Urothelium cell line (cell line): ENCODE results near the gene PCED1B.

Source experiments
- DNase-seq: peaks from one replicate; pipeline ENCODE4 v3.0.0; 2011; ENCODE audit warnings: low spot score, mixed read lengths
- FAIRE-seq: peaks from 2 replicates; lab custom pipeline; 2011; peaks lifted over from hg19 to GRCh38; lab: Jason Lieb, UNC

The PCED1B gene

GRCh38 chr12:47087088-47087688 is 7.8 kb downstream of the PCED1B start:
- DNase-seq (no peak), FAIRE-seq (no peak)

GRCh38 chr12:47088021-47088944 is 8.9 kb downstream of the PCED1B start:
- DNase-seq = no peak
- FAIRE-seq = no peak

DNA sequence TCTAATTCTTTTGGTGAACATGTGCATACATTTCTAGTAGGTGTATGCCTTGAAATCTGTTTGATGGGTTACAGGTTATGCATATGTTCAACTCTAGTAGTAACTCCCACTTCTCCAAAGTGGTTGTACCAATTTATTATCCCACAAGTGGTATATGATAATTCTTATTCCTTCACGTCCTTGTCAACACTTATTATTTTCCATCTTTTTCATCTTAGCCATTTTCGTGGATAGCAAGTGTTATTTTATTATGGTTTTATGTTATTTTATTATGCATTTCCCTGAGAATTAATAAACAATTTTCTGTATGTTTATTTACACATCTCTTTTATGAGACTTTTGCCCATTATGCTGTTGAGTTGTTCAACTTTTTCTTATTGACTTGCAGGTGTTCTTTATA is 11.6 kb downstream of the PCED1B start:
- no peak for FAIRE-seq
- no peak for DNase-seq

- FAIRE-seq (no peak), DNase-seq (no peak)
Measured at GRCh38 chr12:47094804-47095203, 15.4 kb downstream of the PCED1B start.

- DNase-seq (peak; percentile 63), FAIRE-seq (no peak)
Measured at GRCh38 chr12:47095446-47096236, 16.2 kb downstream of the PCED1B start.

GRCh38 chr12:47097276-47097896 is 18.0 kb downstream of the PCED1B start:
- FAIRE-seq = no peak

DNA sequence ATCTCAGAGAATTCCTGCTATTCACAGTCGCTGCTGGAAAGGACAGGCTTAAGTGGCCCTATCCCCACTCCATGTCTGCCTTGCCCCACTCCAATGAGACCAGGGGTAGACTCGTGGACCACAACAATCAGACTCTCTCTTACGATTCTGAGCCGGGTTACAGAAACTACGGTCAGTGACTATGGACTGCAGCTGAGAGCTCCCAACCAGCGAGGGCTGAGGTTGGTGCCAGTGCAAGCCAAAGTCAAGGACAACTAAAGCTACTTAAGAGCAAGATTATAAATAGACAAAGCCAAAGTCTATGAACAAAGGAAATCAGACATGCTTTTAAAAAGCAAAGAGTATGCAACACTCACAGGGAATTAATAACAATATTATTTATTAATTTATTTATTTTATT is 18.7 kb downstream of the PCED1B start:
- DNase-seq (no peak), FAIRE-seq (no peak)

More at GRCh38 chr12:47097276-47097896, 18.0 kb downstream of the PCED1B start:
- DNase-seq = no peak

DNA sequence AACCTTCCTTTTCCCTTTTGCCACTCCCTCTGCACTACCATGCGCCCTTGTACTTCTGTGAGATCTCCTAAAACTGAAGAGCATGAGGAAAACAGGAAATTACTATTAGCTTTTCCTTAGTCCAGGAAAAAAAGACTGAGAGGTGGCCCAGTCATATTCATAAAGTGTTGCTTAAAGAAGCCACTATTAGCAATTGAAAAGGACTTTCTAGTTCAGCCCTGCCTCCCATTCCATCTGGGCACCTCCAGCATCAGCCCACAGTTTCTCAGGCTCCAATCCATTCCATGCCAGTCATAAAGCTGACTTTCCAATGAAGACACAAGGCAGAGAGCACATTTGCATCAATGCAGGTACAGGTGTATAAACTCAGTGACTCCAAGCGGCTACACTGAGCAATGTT is 20.2 kb downstream of the PCED1B start:
- FAIRE-seq (no peak), DNase-seq (no peak)

DNA sequence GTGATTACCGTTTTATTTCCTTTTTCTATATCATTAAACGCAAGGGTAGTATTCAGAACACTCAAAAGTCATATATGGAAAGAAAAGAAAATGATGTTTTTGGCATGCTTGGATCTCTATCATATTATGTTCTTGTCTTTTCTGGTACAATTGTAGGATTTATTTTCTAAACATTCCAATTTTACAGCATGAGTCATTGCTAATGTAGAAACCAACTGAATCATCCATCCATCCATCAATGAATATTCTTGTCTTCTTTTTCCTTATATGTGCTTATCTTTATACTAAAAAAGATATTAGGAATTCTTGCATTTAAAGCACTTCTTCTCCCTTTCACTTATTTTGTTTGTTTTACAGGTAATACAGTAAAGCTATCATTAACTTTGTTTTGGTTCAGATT is 20.7 kb downstream of the PCED1B start:
- no peak for FAIRE-seq
- DNase-seq = no peak

DNA sequence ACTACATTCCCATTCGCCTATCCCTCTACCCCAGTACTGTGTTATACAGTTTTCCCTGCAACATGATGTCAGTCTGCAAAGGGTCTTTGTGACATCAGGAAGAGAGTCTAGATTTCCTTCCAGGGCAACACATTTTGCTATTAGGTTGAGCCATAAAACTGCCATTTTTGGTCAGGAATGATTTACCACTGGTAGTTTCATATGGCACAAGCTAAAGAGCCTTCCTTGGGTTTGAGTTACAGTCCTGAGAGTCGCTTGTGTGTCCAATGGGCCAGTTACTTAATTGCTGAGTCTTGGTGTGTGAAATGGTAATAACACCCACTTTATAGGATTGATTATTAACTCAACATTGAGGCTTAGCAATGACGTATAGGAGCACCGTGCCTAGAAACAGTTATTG is 23.0 kb downstream of the PCED1B start:
- FAIRE-seq = no peak
- DNase-seq = no peak

DNA sequence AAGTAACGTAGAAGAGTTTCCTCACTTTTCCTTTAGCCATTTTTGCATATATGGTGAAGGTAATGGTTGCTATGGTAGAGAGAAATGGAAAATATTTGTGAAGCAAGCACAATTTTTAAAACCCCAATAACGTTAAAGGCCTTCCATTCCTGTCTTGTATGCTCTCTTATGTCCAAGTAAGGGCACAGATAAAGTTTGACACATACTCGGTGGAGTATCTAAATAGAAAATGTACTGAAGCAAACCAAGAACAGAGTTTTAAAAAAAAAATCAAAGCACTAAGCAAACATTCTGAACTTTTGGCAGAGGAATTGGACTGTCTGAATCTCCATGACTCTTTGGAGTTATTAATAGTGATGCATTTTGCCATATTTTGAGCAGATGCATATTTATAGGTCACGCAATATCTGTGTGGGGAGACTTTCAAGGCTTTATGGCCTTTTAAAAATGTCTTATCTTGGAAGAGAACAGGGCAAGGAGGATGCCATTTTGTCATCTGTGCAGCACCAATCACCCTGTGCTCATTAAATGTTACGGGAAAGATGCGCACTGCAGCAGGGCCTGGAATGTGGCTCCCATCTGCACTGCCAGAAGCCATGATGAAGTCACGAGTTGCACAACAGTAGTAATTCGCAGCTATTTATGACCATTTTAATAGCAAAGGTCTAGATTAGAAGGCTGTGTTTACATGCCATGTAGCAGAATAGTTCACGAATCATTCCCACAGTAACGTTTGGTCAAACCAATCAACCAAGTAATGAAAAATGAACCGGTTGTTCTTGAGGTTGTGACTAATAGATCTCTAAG is 23.6 kb downstream of the PCED1B start:
- no peak for DNase-seq
- no peak for FAIRE-seq

DNA sequence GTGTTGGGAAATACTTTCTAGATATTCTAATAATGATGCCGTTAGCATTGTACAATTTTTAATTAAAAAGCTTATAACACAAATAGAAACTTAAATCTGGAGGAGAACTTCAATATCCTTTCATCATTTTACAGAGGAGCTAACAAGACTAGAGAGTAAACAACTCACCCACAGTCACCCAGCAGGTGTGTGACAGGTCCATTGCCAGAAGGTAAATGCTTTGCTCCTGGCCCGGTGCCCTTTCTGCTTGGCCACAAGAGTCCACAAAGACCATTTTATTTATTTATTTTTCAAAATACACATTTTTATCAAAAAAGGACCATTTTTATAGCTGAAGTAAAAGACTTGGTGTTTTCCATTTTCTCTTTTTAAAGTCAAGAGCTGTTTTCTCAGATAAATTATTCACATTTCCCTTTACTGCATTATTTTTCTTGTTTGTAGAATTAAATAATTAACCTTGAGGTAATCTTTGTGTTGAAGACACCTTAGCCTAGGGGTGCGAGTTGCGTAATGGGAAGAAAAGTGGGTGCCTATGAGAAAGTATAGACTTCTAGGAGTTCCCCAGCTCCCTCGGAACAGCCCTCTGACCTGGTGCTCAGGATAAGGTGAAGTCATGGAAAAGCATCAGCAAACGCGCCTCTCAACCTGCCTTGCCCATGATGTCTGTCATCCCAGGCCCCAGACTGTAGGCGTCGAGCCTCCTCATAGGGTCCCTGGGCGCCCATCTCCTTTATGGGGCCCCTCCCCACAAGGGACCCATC is 26.7 kb downstream of the PCED1B start:
- DNase-seq (no peak), FAIRE-seq (no peak)

- no peak for DNase-seq
Measured at GRCh38 chr12:47107446-47107845, 28.0 kb downstream of the PCED1B start.

DNA sequence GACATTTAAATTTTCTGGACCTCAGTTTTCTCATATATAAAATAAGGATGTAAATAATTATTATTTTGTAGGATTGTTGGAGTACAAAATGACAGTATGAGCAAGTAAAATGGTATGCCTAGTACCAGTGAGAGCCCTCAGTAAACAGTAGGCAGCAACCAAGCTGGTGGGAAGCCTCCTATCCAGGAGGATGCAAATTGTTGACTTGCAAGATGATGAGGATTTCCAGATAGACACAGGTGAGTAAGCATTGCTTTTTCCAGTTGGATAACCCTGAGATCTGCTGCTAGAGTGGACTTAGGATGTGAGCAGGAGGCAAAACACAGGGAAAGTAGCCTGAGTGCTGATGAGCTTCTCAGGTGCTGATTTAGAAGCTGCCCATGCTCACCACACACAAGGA is 28.5 kb downstream of the PCED1B start:
- no peak for DNase-seq
- FAIRE-seq = no peak

More at GRCh38 chr12:47107446-47107845, 28.0 kb downstream of the PCED1B start:
- no peak for FAIRE-seq

DNA sequence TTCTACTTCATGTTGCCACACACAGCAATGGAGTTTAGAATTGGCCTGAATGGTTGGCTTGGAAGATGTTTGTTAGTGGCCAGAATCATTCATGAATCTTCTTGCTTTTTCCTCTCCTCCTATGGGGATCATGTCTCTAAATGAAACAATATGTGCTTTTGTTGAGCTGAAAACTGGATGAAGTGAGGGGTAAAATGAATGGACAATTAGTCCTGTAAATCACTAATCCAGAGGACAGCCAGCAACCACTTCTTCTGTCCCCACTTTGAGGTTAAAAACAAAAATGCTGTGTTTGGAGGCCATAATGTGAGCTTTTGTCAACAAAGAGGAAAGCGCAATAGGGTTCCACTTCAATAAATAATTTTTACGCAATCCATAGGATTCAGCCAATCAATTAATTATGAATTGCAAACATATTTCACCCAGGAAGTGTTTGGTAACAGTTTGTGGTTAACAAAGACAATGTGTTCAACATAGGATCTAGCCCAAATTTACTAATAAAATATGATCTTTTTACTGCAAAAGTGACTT is 30.7 kb downstream of the PCED1B start:
- no peak for FAIRE-seq
- no peak for DNase-seq

DNA sequence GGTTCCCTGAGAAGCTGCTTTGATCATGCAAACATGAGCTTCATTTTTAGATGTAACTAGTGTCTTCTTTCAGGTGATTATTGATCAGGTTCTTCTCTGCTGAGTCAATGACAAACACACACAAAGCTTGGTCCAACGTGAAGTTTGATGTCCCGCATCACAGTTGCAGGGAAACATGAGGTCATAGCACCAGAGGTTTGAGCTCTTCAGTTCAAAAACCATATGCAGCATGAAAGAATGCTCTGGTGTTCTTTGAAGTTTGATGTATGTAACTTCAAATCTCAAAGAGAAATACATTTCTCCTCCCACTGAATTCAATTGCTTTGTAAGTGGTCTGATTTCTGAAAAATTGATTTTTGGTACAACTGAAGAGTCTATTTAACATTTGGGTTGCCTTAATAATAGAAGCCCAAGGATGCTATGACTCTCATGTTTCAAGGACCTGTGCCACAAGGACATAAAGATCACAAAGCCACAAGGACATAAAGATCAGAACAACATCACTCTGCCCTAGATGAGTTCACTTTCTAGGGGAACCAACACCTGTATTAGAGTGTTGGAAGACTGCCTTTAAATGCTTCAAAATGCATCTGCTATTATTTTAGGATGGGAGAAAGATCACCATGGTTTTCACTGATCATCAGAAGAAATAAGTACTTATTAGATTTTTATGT is 31.4 kb downstream of the PCED1B start:
- DNase-seq (no peak), FAIRE-seq (no peak)

DNA sequence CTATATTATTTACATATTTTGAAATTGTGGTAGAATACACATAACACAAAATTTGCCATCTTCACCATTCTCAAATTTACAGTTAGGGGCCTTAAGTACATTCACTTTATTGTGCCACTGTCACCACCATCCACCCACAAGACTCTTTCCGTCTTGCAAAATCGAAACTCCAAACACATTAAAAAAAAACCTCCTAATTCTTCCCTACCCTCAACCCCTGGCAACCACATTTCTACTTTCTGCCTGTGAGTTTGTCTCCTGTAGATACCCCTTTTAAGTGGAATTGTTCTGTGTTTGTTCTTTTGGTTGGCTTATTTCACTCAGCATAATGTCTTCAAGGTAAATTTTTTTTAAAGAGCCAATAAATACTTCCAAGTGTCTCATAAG is 32.0 kb downstream of the PCED1B start:
- no peak for DNase-seq
- no peak for FAIRE-seq

- no peak for DNase-seq
- FAIRE-seq = no peak
Measured at GRCh38 chr12:47111854-47112253, 32.4 kb downstream of the PCED1B start.

GRCh38 chr12:47112679-47113078 is 33.3 kb downstream of the PCED1B start:
- no peak for DNase-seq
- FAIRE-seq = no peak
